ENCODE measurements around the gene ISM2. TPM values are rescaled to one million over a fixed set of nuclear protein-coding genes. Genes with fewer than 3 reads are reported as not detected.
A peak's percentile ranks its signal among the peaks of the same experiment; 100 is the strongest.
"Not testable (repeated sequence)": the region's sequence is repeated elsewhere in the genome, so short reads cannot be mapped to it uniquely, and the experiment has no call there.

ISM2 gene
- total RNA-seq = under 1 TPM in 2 of 3 donors, not detected in 1; 0.32 to 0.59 TPM

GRCh38 chr14:77498120-77498979 is at the start of gene ISM2:
Gene ISM2 (minus strand): TSS chr14:77498816. CDS start chr14:77498793, 23 bp downstream.
- peaks cover 0 to 16% of the 10 kb centered on the region in 2 donors for H3K27me3 ChIP-seq
- intact Hi-C loops (cut with DNase I; ENCODE audit: low total_unique reads) = no loop called here
- H3K36me3 ChIP-seq = no peaks in the 10 kb centered on the region
- no peak within 1 kb of the TSS for H3K27ac ChIP-seq
- TF ChIP-seq, protein P1, sequence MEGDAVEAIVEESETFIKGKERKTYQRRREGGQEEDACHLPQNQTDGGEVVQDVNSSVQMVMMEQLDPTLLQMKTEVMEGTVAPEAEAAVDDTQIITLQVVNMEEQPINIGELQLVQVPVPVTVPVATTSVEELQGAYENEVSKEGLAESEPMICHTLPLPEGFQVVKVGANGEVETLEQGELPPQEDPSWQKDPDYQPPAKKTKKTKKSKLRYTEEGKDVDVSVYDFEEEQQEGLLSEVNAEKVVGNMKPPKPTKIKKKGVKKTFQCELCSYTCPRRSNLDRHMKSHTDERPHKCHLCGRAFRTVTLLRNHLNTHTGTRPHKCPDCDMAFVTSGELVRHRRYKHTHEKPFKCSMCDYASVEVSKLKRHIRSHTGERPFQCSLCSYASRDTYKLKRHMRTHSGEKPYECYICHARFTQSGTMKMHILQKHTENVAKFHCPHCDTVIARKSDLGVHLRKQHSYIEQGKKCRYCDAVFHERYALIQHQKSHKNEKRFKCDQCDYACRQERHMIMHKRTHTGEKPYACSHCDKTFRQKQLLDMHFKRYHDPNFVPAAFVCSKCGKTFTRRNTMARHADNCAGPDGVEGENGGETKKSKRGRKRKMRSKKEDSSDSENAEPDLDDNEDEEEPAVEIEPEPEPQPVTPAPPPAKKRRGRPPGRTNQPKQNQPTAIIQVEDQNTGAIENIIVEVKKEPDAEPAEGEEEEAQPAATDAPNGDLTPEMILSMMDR (IDR thresholded peaks at IDR 0.05) = no peak
- H3K9me3 ChIP-seq = peaks cover 0 to under 1% of the 10 kb centered on the region in 2 donors
- no peak for DNase-seq (ENCODE audit: low spot score in 2 of 2)
- peak within 1 kb of the TSS; percentile 35 to 79 (median 55) for H3K4me3 ChIP-seq
- peaks cover 0 to 10% of the 10 kb centered on the region in 2 donors for H3K4me1 ChIP-seq

GRCh38 chr14:77547512-77548180 is 49.0 kb upstream of the ISM2 start:
- no peaks in the 10 kb centered on the region for H3K4me1 ChIP-seq
- TF ChIP-seq, protein P1 (IDR thresholded peaks at IDR 0.05) = no peak
- TF ChIP-seq POLR2AphosphoS5 (IDR thresholded peaks at IDR 0.05) (no peak), POLR2A (IDR thresholded peaks at IDR 0.05) (no peak)
- no peaks in the 10 kb centered on the region for H3K27me3 ChIP-seq
- no peaks in the 10 kb centered on the region for H3K36me3 ChIP-seq
- intact Hi-C loops (cut with DNase I; ENCODE audit: low total_unique reads) = no loop called here
- no peak overlapping the region for H3K27ac ChIP-seq
- DNase-seq (ENCODE audit: low spot score in 2 of 2) = no peak
- no peaks in the 10 kb centered on the region for H3K9me3 ChIP-seq
- no peak overlapping the region for H3K4me3 ChIP-seq

DNA sequence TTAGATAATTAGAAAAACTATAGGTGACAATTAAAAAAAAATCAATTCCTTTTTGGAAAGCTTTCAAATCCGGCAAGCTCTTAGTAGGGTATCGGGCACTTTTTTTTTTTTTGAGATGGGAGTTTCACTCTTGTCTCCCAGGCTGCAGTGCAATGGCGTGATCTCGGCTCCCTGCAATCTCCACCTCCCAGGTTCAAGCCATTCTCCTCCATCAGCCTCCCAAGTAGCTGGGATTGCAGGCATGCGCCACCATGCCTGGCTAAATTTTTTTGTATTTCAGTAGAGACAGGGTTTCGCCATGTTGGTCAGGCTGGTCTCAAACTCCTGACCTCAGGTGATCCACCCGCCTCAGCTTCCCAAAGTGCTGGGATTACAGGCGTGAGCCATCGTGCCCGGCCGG is 46.6 kb upstream of the ISM2 start:
- H3K36me3 ChIP-seq; H3K4me1 ChIP-seq; H3K27me3 ChIP-seq; H3K27ac ChIP-seq; H3K4me3 ChIP-seq; DNase-seq (ENCODE audit: low spot score in 2 of 2); H3K9me3 ChIP-seq; intact Hi-C loops (cut with DNase I; ENCODE audit: low total_unique reads): not testable (repeated sequence)

- Histone ChIP-seq H3K27ac (no peak overlapping the region), H3K4me1 (no peaks in the 10 kb centered on the region), H3K9me3 (no peaks in the 10 kb centered on the region), H3K27me3 (no peaks in the 10 kb centered on the region), H3K4me3 (no peak overlapping the region), H3K36me3 (no peaks in the 10 kb centered on the region)
- no peak for DNase-seq (ENCODE audit: low spot score in 2 of 2)
- intact Hi-C loops (cut with DNase I; ENCODE audit: low total_unique reads) = no loop called here
- TF ChIP-seq POLR2A (IDR thresholded peaks at IDR 0.05) (no peak), POLR2AphosphoS5 (IDR thresholded peaks at IDR 0.05) (no peak)
- TF ChIP-seq, protein P1 (IDR thresholded peaks at IDR 0.05) = no peak
Measured at GRCh38 chr14:77544571-77544970, 46.0 kb upstream of the ISM2 start.

DNA sequence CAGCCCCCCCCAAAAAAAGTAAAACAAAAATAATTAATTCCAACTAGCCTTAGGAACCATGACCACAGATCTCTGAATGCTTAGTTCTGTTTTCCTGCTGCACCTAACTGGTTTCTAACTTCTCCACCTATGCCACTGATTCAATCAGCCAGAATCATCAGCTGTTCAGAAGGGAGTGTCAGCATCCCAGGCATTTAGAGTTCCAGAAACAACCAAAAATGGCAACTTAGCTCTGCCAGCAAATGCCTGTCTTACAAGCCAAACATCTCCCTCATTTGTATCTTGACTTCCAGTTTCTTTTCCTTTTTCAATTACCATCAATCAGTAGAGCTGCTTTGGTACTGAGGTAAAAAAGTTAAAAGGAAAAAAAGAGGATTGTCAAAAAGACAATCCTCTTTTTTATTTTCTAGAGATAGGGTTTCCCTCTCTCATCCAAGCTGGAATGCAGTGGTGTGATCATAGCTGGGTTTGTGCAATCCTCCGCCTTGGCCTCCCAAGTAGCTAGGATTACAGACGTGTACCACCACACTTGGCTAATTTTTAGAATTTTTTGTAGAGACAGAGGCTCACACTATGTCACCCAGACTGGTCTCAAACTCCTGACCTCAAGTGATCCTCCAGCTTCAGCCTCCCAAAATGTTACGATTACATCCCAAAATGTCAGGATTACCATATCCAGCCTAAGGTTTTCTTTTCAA is 45.2 kb upstream of the ISM2 start:
- TF ChIP-seq POLR2A (IDR thresholded peaks at IDR 0.05) = no peak
- TF ChIP-seq, protein P1 (IDR thresholded peaks at IDR 0.05) = no peak
- no peak for TF ChIP-seq POLR2AphosphoS5 (IDR thresholded peaks at IDR 0.05)
- H3K27ac ChIP-seq = no peak overlapping the region
- H3K27me3 ChIP-seq = no peaks in the 10 kb centered on the region
- H3K36me3 ChIP-seq = no peaks in the 10 kb centered on the region
- no peaks in the 10 kb centered on the region for H3K4me1 ChIP-seq
- H3K9me3 ChIP-seq = no peaks in the 10 kb centered on the region
- intact Hi-C loops (cut with DNase I; ENCODE audit: low total_unique reads) = no loop called here
- no peak overlapping the region for H3K4me3 ChIP-seq
- DNase-seq (ENCODE audit: low spot score in 2 of 2) = no peak
